Spleen (tissue), 11 donors: Measurements from ENCODE around the gene PDGFA. TPM values are rescaled to one million over a fixed set of nuclear protein-coding genes. Genes with fewer than 3 reads are reported as not detected.

ENCODE experiments used
- DNase-seq: peaks from one replicate; pipeline ENCODE4 v3.0.0-alpha.2; 2020
- H3K27ac ChIP-seq, 8 donors: fragments of 200-600 bp; sonication (generic) in 7 of 8; 1 replicate in 4 of 8; 2 replicates in 4 of 8; pipeline versions ENCODE4 v1.5.0 to v1.8.0; 2016 to 2021; ENCODE audit warnings: inconsistent platforms in 4 of 8, mild to moderate bottlenecking in 4 of 8, moderate library complexity in 1 of 8
- H3K27me3 ChIP-seq, 7 donors: fragments of 200-600 bp; sonication (generic) in 6 of 7; replicated peaks in 1 of 7; 1 replicate in 4 of 7; 2 replicates in 3 of 7; pipeline versions ENCODE4 v1.5.0 to v1.8.0; 2016 to 2021; ENCODE audit warnings: inconsistent platforms in 3 of 7, mild to moderate bottlenecking in 1 of 7
- H3K36me3 ChIP-seq, 6 donors: fragments of 200-600 bp; sonication (generic) in 5 of 6; 1 replicate in 4 of 6; 2 replicates in 2 of 6; pipeline versions ENCODE4 v1.5.0 to v1.8.0; 2016 to 2021; ENCODE audit warnings: inconsistent platforms in 2 of 6
- H3K4me1 ChIP-seq, 6 donors: fragments of 200-600 bp; sonication (generic) in 5 of 6; 1 replicate in 3 of 6; 2 replicates in 3 of 6; pipeline versions ENCODE4 v1.5.0 to v1.8.0; 2016 to 2021; ENCODE audit warnings: inconsistent platforms in 3 of 6
- H3K4me3 ChIP-seq, 8 donors: fragments of 200-600 bp; sonication (generic) in 7 of 8; 1 replicate in 4 of 8; 2 replicates in 4 of 8; pipeline versions ENCODE4 v1.5.0 to v1.8.0; 2016 to 2021; ENCODE audit warnings: inconsistent platforms in 4 of 8, mild to moderate bottlenecking in 4 of 8, moderate library complexity in 2 of 8
- H3K9me3 ChIP-seq, 8 donors: fragments of 200-600 bp; sonication (generic) in 7 of 8; 1 replicate in 4 of 8; 2 replicates in 4 of 8; pipeline versions ENCODE4 v1.5.0 to v1.8.0; 2016 to 2021; ENCODE audit warnings: inconsistent platforms in 4 of 8
- CTCF ChIP-seq, 11 experiments: fragments of 200-600 bp in 7 of 11; fragments of 450-650 bp in 4 of 11; sonication (generic) in 4 of 11; IDR thresholded peaks in 8 of 11; conservative IDR thresholded peaks in 3 of 11; 1 replicate in 7 of 11; 2 replicates in 4 of 11; pipeline versions ENCODE4 v1.4.0 to v1.8.0; 2016 to 2021; ENCODE audit warnings: antibody characterized with exemption in 11 of 11, inconsistent platforms in 4 of 11, mild to moderate bottlenecking in 1 of 11
- POLR2A ChIP-seq, 3 donors: fragments of 450-650 bp; IDR thresholded peaks; one replicate each; pipeline ENCODE4 v1.5.1; 2017; ENCODE audit warnings: antibody characterized with exemption in 3 of 3, mild to moderate bottlenecking in 1 of 3
- POLR2AphosphoS5 ChIP-seq, 3 donors: sonication (generic); formaldehyde crosslinking; IDR thresholded peaks; one replicate each; pipeline ENCODE4 v1.5.1; 2017; ENCODE audit warnings: antibody characterized with exemption in 3 of 3
- WGBS, 5 donors: extraction: QIAGEN DNeasy Blood & Tissue Kit in 3 of 5; methylation state at CpG; one replicate each; pipeline versions ENCODE4 v1.1.5 to v1.1.7; 2013 to 2018; 5-methylcytosine and 5-hydroxymethylcytosine counted together
- intact Hi-C: fragments of 100-400 bp; cut with DNase I; formaldehyde crosslinking; loops from one replicate; pipeline ENCODE4 v1.15.0; 2023; ENCODE audit warnings: low total_unique reads
- polyA plus RNA-seq, 3 donors: library from polyadenylated mRNA; stranded (reverse); fragments of 200-250 nt; gene quantifications; one replicate each; pipeline ENCODE4 v1.2.1, GENCODE V29; 2013
- total RNA-seq, 7 donors: library from RNA; depleted of rRNA in 3 of 7; stranded (reverse); fragments of >200 nt in 3 of 7; fragmentation: NEBNext Ultra II Directional in 4 of 7; extraction: Animal tissue kit (Norgen Biotek cat#: 25700) in 4 of 7; gene quantifications; one replicate each; pipeline versions ENCODE4 v1.1.0 to v1.2.1, GENCODE V29; 2016 to 2021
- donor health status: healthy with polysubstance abuse.
- donor health status: DM: no; HTN: no; CAD: no; lungs with moderate emphysema.
- donor health status: DM: no; HTN: no; CAD: no.
- donor health status: Bipolar disorder and iron deficiency.
- donor health status: healthy.
- donor health status: DM: no; HTN: no; CAD: no.
- donor health status: DM: yes; HTN: yes; CAD: no.

Gene PDGFA
- total and polyA plus RNA-seq, 10 donors = 6.1 to 49.5 (median 19.9) TPM

DNA sequence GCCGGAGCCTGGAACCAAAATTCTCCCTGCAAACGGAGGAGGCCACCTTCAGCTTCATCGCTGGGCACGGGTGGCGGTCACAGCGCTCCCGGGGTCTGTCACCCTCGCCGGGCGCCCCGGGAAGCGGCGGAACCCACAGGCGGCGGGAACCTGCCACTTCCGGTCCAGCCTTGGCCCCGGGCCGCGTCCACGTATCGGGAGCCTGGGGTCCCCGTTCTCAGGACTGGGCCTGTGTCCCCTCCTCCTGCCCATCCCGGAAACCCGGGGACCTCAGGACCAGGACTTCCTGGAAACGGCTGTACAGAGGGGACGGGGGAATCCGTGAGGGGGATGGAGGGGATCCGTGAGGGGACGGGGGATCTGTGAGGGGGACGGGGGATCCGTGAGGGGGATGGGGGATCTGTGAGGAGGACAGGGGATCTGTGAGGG, 25.4 kb downstream of the PDGFA start:
- peak; percentile 65 for DNase-seq
- WGBS, 5 donors = 75 to 85% (median 83%) methylated on average over 16 to 31 of the region's 31 CpGs
- Histone ChIP-seq H3K27ac (no peak overlapping the region), H3K4me3 (no peak overlapping the region), H3K9me3 (no peaks in the 10 kb centered on the region), H3K36me3 (peaks cover 0 to 34% (median 6%) of the 10 kb centered on the region in 6 donors), H3K27me3 (no peaks in the 10 kb centered on the region), H3K4me1 (no peaks in the 10 kb centered on the region)
- no peak for TF ChIP-seq POLR2AphosphoS5 (IDR thresholded peaks at IDR 0.05)
- intact Hi-C loops = no loop called here

DNA sequence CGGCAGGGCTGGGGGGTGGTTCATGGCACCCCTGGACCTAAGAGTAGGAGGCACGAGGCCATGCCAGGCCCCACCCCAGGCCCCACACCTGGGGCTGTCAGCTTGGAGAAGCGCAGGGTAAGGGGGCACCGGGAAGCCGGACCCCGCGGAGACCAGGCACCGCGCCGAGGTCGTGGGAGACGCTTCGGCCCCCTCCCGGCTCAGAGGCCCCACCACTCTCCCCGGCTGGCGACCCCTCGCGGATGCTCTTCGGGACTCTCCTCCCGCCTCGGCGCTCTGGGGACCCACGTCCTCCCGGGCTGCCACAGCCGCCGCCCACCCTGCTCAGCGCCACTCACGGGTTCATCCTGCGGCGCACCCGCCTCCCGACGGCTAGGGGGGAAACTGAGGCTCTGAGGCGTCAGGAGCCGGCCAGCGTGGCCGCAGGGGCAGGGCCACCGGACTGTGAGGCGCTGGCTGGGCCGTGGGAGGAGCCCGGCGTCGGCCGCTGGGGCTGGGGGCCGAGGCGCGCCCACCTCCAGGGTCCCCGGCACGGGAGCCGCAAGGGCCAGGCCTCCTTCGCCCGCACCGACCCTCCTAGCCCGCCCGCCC, 25.9 kb downstream of the PDGFA start:
- Histone ChIP-seq H3K4me1 (no peaks in the 10 kb centered on the region), H3K9me3 (no peaks in the 10 kb centered on the region), H3K27me3 (no peaks in the 10 kb centered on the region), H3K27ac (no peak overlapping the region), H3K36me3 (peaks cover 0 to 28% (median 3%) of the 10 kb centered on the region in 6 donors), H3K4me3 (no peak overlapping the region)
- 84 to 96% (median 93%) methylated on average over 40 to 55 of the region's 55 CpGs for WGBS, 5 donors
- intact Hi-C loops = no loop called here
- TF ChIP-seq POLR2A (IDR thresholded peaks at IDR 0.05) (no peak), POLR2AphosphoS5 (IDR thresholded peaks at IDR 0.05) (no peak), CTCF (IDR thresholded peaks at IDR 0.05 in 8 of 11, conservative IDR thresholded peaks at IDR 0.05 in 3 of 11) (no peak)
- DNase-seq = peak; percentile 67

DNA sequence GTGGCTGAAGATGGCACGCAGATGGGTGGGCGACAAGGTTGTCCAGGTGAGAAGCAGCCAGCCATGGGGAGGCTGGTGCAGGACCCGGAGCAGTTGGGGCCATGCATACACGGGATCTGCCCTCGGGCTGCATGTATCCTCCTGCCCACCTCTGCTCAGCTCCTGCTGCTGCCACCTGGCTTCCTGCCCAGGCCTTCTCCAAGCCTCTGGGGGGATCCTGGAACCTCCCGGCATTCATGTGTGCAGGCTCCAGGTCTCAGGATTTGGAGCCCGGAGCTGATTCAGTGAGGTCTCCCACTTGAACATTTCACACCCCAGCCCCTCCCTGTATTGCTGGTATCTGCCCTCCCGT, 27.0 kb downstream of the PDGFA start:
- Histone ChIP-seq H3K9me3 (no peaks in the 10 kb centered on the region), H3K27me3 (peaks cover 0 to under 1% (median 0%) of the 10 kb centered on the region in 7 donors), H3K27ac (no peak overlapping the region), H3K4me3 (no peak overlapping the region), H3K36me3 (peaks cover 0 to 20% (median 0%) of the 10 kb centered on the region in 6 donors), H3K4me1 (no peaks in the 10 kb centered on the region)
- peak; percentile 47 for DNase-seq
- 81 to 95% (median 91%) methylated on average over 7 to 8 of the region's 8 CpGs for WGBS, 5 donors
- intact Hi-C loops = no loop called here
- TF ChIP-seq CTCF (IDR thresholded peaks at IDR 0.05 in 8 of 11, conservative IDR thresholded peaks at IDR 0.05 in 3 of 11) = no peak
- TF ChIP-seq POLR2A (IDR thresholded peaks at IDR 0.05) = no peak

- WGBS, 5 donors = 80 to 89% (median 87%) methylated on average over 12 to 15 of the region's 15 CpGs
- Histone ChIP-seq H3K27ac (no peak overlapping the region), H3K4me3 (no peak overlapping the region), H3K9me3 (no peaks in the 10 kb centered on the region), H3K27me3 (peaks cover 0 to 6% (median 0%) of the 10 kb centered on the region in 7 donors), H3K36me3 (peaks cover 0 to 16% (median 0%) of the 10 kb centered on the region in 6 donors), H3K4me1 (no peaks in the 10 kb centered on the region)
- DNase-seq = peak; percentile 60
- TF ChIP-seq CTCF (IDR thresholded peaks at IDR 0.05 in 8 of 11, conservative IDR thresholded peaks at IDR 0.05 in 3 of 11) = no peak
- TF ChIP-seq POLR2AphosphoS5 (IDR thresholded peaks at IDR 0.05) = no peak
- TF ChIP-seq POLR2A (IDR thresholded peaks at IDR 0.05) = no peak
- intact Hi-C loops = no loop called here
These were observed 27.5 kb downstream of the PDGFA start for GRCh38 chr7:491958-492713.
